HCT116 (cell line): Measurements from ENCODE around the gene RIN1. TPM values are rescaled to one million over a fixed set of nuclear protein-coding genes. Genes with fewer than 3 reads are reported as not detected.
A peak's percentile ranks its signal among the peaks of the same experiment; 100 is the strongest.

ENCODE experiments used
- ATAC-seq: fragments of 200-7000 bp; cut with Tn5 transposase; 2 replicates; pipeline ENCODE4 v1.9.1; 2020; ENCODE audit warnings: mild to moderate bottlenecking, moderate library complexity
- BruUV-seq: library from RNA; stranded (reverse); fragments of 400-500 nt; replicated peaks from 2 replicates; lab custom pipeline; 2021; lab: Mats Ljungman, UMichigan
- CTCF ChIA-PET: fragments of 300-600 bp; sonication (Branson Sonifier 250); formaldehyde crosslinking; loops from one replicate; lab custom pipeline; 2021; ENCODE audit warnings: antibody characterized with exemption; lab: Charles Lee
- POLR2A ChIA-PET: fragments of 300-600, 350-600 bp; sonication (Branson Sonifier 250); formaldehyde crosslinking; loops from one replicate; lab custom pipeline; 2021; ENCODE audit warnings: antibody characterized with exemption; lab: Charles Lee
- RAD21 ChIA-PET, 2 experiments: fragments of 300-600 bp; sonication (Branson Sonifier 250); formaldehyde crosslinking; loops; one replicate each; lab custom pipeline; 2023; ENCODE audit warnings: low total read pairs in 2 of 2; ENCODE audit not compliant: uncharacterized antibody in 2 of 2, unreplicated experiment in 2 of 2, low non-redundant PET in 1 of 2; lab: Charles Lee
- DNase-seq: peaks from one replicate; pipeline ENCODE4 v3.0.0-alpha.2; 2010; ENCODE audit warnings: low read depth, low spot score
- H2AFZ ChIP-seq: fragments of 200-600 bp; shearing (Covaris generic), sonication (generic); 2 replicates; pipeline ENCODE4 v1.6.1; 2017; ENCODE audit warnings: low read depth, mixed run types, mixed read lengths, antibody characterized with exemption, low read length; ENCODE audit not compliant: poor library complexity, severe bottlenecking
- H3K27ac ChIP-seq: 2 replicates; pipeline ENCODE4 v1.5.1; 2012; ENCODE audit warnings: low read depth, low read length
- H3K27me3 ChIP-seq: fragments of 200-600 bp; sonication (generic); 2 replicates; pipeline ENCODE4 v1.6.1; 2016; ENCODE audit warnings: mixed run types, low read length, mixed read lengths; ENCODE audit not compliant: insufficient read depth
- H3K36me3 ChIP-seq, 2 experiments: fragments of 200-500 bp in 1 of 2; fragments of 200-600 bp in 1 of 2; sonication (Bioruptor generic) in 1 of 2; sonication (generic) in 1 of 2; 2 replicates each; pipeline versions ENCODE4 v1.5.1 to v1.6.1; 2014 to 2016; ENCODE audit warnings: low read length in 2 of 2, inconsistent platforms in 1 of 2, mixed read lengths in 1 of 2, mixed run types in 1 of 2; ENCODE audit not compliant: insufficient read depth in 2 of 2, control insufficient read depth in 1 of 2
- H3K4me1 ChIP-seq, 2 experiments: fragments of 200-600 bp in 1 of 2; sonication (generic) in 1 of 2; 2 replicates each; pipeline versions ENCODE4 v1.5.1 to v1.6.1; 2012 to 2017; ENCODE audit warnings: low read length in 2 of 2, inconsistent platforms in 1 of 2, mild to moderate bottlenecking in 1 of 2, mixed read lengths in 1 of 2, mixed run types in 1 of 2, moderate library complexity in 1 of 2; ENCODE audit not compliant: insufficient read depth in 2 of 2, control insufficient read depth in 1 of 2
- H3K4me2 ChIP-seq: fragments of 200-600 bp; sonication (generic); 2 replicates; pipeline ENCODE4 v1.6.1; 2017; ENCODE audit warnings: mixed run types, low read length, mixed read lengths
- H3K4me3 ChIP-seq, 2 experiments: fragments of 200-600 bp in 1 of 2; sonication (generic) in 1 of 2; replicated peaks in 1 of 2; 2 replicates each; pipeline ENCODE4 v1.5.1; 2011 to 2016; ENCODE audit warnings: low read length in 2 of 2, control low read depth in 1 of 2, low read depth in 1 of 2, mild to moderate bottlenecking in 1 of 2, mixed read lengths in 1 of 2, mixed run types in 1 of 2
- H3K79me2 ChIP-seq: fragments of 200-600 bp; sonication (generic); 2 replicates; pipeline ENCODE4 v1.6.1; 2017; ENCODE audit warnings: mild to moderate bottlenecking, mixed run types, low read length, moderate library complexity, mixed read lengths; ENCODE audit not compliant: insufficient read depth
- H3K9ac ChIP-seq: fragments of 200-600 bp; sonication (generic); 2 replicates; pipeline ENCODE4 v1.6.1; 2016; ENCODE audit warnings: low read length, mixed read lengths
- H3K9me2 ChIP-seq: fragments of 200-600 bp; sonication (generic), shearing (Covaris generic); 2 replicates; pipeline ENCODE4 v1.6.1; 2017; ENCODE audit warnings: mixed run types, mild to moderate bottlenecking, moderate library complexity; ENCODE audit not compliant: insufficient read depth
- H3K9me3 ChIP-seq, 2 experiments: fragments of 200-500 bp in 1 of 2; fragments of 200-600 bp in 1 of 2; sonication (Bioruptor generic) in 1 of 2; sonication (generic) in 1 of 2; 2 replicates each; pipeline ENCODE4 v1.6.1; 2014 to 2017; ENCODE audit warnings: low read length in 2 of 2, mixed read lengths in 2 of 2, inconsistent platforms in 1 of 2, low read depth in 1 of 2, mild to moderate bottlenecking in 1 of 2, mixed run types in 1 of 2, moderate library complexity in 1 of 2; ENCODE audit not compliant: control insufficient read depth in 1 of 2, insufficient read depth in 1 of 2
- H4K20me1 ChIP-seq: fragments of 200-600 bp; sonication (generic), shearing (Covaris generic); 2 replicates; pipeline ENCODE4 v1.6.1; 2017; ENCODE audit warnings: mixed run types, mild to moderate bottlenecking, moderate library complexity; ENCODE audit not compliant: insufficient read depth
- CBX3 ChIP-seq: IDR thresholded peaks from 2 replicates; pipeline ENCODE4 v1.6.1; 2012; ENCODE audit warnings: low read depth
- EGR1 ChIP-seq: IDR thresholded peaks from 2 replicates; pipeline ENCODE4 v1.6.1; 2012; ENCODE audit warnings: low read depth
- FOSL1 ChIP-seq: IDR thresholded peaks from 2 replicates; pipeline ENCODE4 v1.6.1; 2012; ENCODE audit warnings: low read depth
- JUND ChIP-seq: IDR thresholded peaks from 2 replicates; pipeline ENCODE4 v1.6.1; 2012
- POLR2AphosphoS5 ChIP-seq: IDR thresholded peaks from 2 replicates; pipeline ENCODE4 v1.6.1; 2011; ENCODE audit warnings: mild to moderate bottlenecking, low read depth, low read length, moderate library complexity
- RAD21 ChIP-seq: IDR thresholded peaks from 2 replicates; pipeline ENCODE4 v1.6.1; 2012; ENCODE audit warnings: low read depth, mild to moderate bottlenecking
- SP1 ChIP-seq: IDR thresholded peaks from 2 replicates; pipeline ENCODE4 v1.6.1; 2012; ENCODE audit warnings: low read depth
- SRF ChIP-seq: IDR thresholded peaks from 2 replicates; pipeline ENCODE4 v1.6.1; 2012; ENCODE audit warnings: low read depth
- TCF7L2 ChIP-seq: IDR thresholded peaks from 2 replicates; pipeline ENCODE4 v1.7.0; 2011; ENCODE audit warnings: borderline replicate concordance, inconsistent platforms; ENCODE audit not compliant: insufficient read depth, insufficient read length; ENCODE audit errors: extremely low read depth
- YY1 ChIP-seq: IDR thresholded peaks from 2 replicates; pipeline ENCODE4 v1.6.1; 2011; ENCODE audit warnings: low read length, low read depth, moderate library complexity, mild to moderate bottlenecking; ENCODE audit not compliant: insufficient replicate concordance; ENCODE audit errors: extremely low read depth
- ZFX ChIP-seq: fragments of 450-650 bp; IDR thresholded peaks from 2 replicates; pipeline ENCODE4 v1.6.1; 2017
- intact Hi-C: fragments of 100-400 bp; cut with micrococcal nuclease; formaldehyde crosslinking; loops from 2 replicates; pipeline ENCODE4 v1.10.0; 2022
- total RNA-seq: library from RNA; stranded (reverse); gene quantifications from one replicate; pipeline ENCODE4 v1.2.1, GENCODE V29; 2021; ENCODE audit not compliant: unreplicated experiment
- TF ChIP-seq, protein P1 (sequence below), 3 experiments: fragments of 200-600 bp in 1 of 3; sonication (generic) in 1 of 3; IDR thresholded peaks in 2 of 3; conservative IDR thresholded peaks in 1 of 3; 2 replicates each; pipeline ENCODE4 v1.5.1; 2012 to 2017; ENCODE audit warnings: low read depth in 2 of 3, low read length in 2 of 3, antibody characterized with exemption in 1 of 3, borderline replicate concordance in 1 of 3, control low read depth in 1 of 3, mild to moderate bottlenecking in 1 of 3, mixed read lengths in 1 of 3, mixed run types in 1 of 3, moderate library complexity in 1 of 3; ENCODE audit not compliant: insufficient read depth in 1 of 3
- TF ChIP-seq, protein P2 (sequence below): IDR thresholded peaks from 2 replicates; pipeline ENCODE4 v1.6.1; 2012
- TF ChIP-seq, protein P3 (sequence below): IDR thresholded peaks from 2 replicates; pipeline ENCODE4 v1.6.1; 2012

The RIN1 gene
- total RNA-seq, 1 experiment from 2014 or later: 38.7 TPM

DNA sequence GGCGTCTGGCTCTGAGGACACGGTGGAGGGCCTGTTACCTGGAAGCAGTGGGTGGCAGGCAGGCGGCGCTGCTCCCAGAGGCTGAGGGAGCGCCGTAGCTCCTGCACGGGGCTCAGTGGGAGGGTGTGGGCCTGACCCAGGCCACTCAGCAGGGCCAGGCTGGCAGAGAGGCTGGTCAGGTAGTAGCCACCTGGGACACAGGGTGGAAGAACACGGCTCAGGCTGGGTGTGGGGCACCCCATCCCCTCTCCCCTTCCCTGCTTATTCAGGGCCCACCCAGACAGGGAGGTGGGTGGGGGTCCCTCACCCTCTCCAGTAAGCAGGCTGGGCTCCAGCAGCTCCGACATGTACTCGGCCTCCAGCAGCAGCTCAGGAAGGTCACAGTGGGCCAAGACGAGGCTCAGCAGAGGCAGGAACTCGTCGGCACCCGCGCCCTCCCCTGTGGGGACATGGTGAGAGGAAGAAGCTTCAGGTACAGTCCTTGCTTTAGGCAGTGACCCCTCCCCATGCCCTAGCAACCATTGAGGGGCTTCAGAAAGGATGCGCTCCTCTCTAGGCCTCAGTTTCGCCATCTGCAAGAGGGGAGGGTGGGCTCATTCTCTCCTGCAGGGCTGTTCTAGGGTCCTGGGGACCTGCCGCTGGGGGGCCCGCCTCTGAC is 2.9 kb downstream of the RIN1 start:
- Histone ChIP-seq H3K9me2 (no peaks in the 10 kb centered on the region), H2AFZ (no peak overlapping the region), H3K9me3 (no peaks in the 10 kb centered on the region), H3K27ac (no peak overlapping the region), H3K4me3 (no peak overlapping the region), H3K36me3 (peaks cover 3 to 16% of the 10 kb centered on the region in 2 experiments; a peak in 3 of 4 replicates), H3K27me3 (no peaks in the 10 kb centered on the region), H3K79me2 (peaks cover 16% of the 10 kb centered on the region; the same call in 1 of the 2 replicates), H3K4me2 (no peak overlapping the region), H4K20me1 (no peaks in the 10 kb centered on the region), H3K4me1 (peaks cover 21 to 49% of the 10 kb centered on the region in 2 experiments), H3K9ac (no peak overlapping the region)
- POLR2A ChIA-PET: no interaction called here
- DNase-seq (no peak), ATAC-seq (no peak)
- intact Hi-C loops: no loop called here
- RAD21 ChIA-PET: no interaction called here
- no TSS peak for BruUV-seq
- TF ChIP-seq SP1: no peak
- TF ChIP-seq POLR2AphosphoS5: no peak
- CTCF ChIA-PET: interaction anchor here (0.7 kb wide), 1 partner anchor 21 kb away, joined by 3 read pairs; no protein-coding TSS in a partner anchor

DNA sequence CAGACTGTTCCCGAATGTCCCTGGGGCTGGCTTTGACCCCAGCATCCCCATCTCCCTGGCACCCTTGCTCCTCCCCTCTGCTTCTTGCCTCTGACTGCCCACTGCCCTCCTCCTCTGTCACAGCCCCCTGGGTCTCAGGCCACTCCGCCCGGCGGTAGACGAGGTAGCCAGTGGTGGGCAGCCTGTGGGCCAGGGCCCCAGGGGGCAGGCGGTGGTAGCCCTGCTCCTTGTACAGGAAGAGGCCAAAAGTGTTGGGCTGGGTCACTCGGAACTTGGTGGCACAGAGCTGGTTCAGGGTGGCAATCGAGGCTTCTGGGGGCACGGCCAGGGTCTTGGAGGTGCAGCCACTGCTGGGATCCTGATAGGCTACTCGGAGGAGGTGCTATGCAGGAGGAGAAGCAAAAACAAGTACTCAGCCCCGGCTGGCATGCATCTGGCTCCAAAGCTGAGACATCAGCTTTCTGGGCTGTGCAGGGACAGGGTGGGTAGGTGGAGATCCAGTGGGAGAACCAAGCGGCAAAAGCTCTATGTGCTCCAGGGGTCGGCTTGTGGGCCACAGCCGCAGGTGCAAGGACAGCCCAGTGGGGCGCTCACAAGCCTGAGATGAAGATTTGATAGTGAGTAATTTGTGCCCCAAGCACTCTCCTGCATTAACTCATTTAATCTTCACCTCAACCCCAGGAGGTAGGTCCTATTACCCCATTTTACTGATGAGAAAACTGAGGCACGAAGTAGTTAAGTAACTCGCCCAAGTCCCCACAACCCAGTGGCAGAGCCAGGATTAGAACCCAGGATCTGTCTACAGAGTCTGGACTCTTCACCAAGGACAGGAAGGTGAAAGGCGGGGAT is 3.6 kb downstream of the RIN1 start:
- H2AFZ ChIP-seq: no peak overlapping the region
- H3K36me3 ChIP-seq: peaks cover 3 to 16% of the 10 kb centered on the region in 2 experiments; a peak in 3 of 4 replicates
- H3K9me3 ChIP-seq: no peaks in the 10 kb centered on the region
- ChIA-PET RAD21 (no interaction called here), CTCF (no interaction called here), POLR2A (no interaction called here)
- intact Hi-C loops: no loop called here
- peaks cover 16% of the 10 kb centered on the region; the same call in 1 of the 2 replicates for H3K79me2 ChIP-seq
- BruUV-seq: TSS peak; percentile 14
- ATAC-seq (no peak), DNase-seq (no peak)
- peaks cover 26 to 50% of the 10 kb centered on the region in 2 experiments for H3K4me1 ChIP-seq
- no peak overlapping the region for H3K4me3 ChIP-seq
- H4K20me1 ChIP-seq: no peaks in the 10 kb centered on the region
- H3K27ac ChIP-seq: no peak overlapping the region
- no peak overlapping the region for H3K9ac ChIP-seq
- no peak overlapping the region for H3K4me2 ChIP-seq
- H3K9me2 ChIP-seq: no peaks in the 10 kb centered on the region
- H3K27me3 ChIP-seq: no peaks in the 10 kb centered on the region
- no peak for TF ChIP-seq FOSL1
- TF ChIP-seq, protein P1, sequence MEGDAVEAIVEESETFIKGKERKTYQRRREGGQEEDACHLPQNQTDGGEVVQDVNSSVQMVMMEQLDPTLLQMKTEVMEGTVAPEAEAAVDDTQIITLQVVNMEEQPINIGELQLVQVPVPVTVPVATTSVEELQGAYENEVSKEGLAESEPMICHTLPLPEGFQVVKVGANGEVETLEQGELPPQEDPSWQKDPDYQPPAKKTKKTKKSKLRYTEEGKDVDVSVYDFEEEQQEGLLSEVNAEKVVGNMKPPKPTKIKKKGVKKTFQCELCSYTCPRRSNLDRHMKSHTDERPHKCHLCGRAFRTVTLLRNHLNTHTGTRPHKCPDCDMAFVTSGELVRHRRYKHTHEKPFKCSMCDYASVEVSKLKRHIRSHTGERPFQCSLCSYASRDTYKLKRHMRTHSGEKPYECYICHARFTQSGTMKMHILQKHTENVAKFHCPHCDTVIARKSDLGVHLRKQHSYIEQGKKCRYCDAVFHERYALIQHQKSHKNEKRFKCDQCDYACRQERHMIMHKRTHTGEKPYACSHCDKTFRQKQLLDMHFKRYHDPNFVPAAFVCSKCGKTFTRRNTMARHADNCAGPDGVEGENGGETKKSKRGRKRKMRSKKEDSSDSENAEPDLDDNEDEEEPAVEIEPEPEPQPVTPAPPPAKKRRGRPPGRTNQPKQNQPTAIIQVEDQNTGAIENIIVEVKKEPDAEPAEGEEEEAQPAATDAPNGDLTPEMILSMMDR (IDR thresholded peaks at IDR 0.05 in 2 of 3, conservative IDR thresholded peaks at IDR 0.05 in 1 of 3; ENCODE audit: borderline replicate concordance in 1 of 3, insufficient read depth in 1 of 3, low read depth in 2 of 3, low read length in 2 of 3): no peak
- TF ChIP-seq SP1: no peak
- TF ChIP-seq YY1: no peak
- TF ChIP-seq TCF7L2: no peak
- no peak for TF ChIP-seq JUND
- no peak for TF ChIP-seq ZFX
- no peak for TF ChIP-seq EGR1
- no peak for TF ChIP-seq CBX3
- TF ChIP-seq SRF: no peak
- TF ChIP-seq, protein P2, sequence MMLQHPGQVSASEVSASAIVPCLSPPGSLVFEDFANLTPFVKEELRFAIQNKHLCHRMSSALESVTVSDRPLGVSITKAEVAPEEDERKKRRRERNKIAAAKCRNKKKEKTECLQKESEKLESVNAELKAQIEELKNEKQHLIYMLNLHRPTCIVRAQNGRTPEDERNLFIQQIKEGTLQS: no peak
- no peak for TF ChIP-seq RAD21
- TF ChIP-seq, protein P3, sequence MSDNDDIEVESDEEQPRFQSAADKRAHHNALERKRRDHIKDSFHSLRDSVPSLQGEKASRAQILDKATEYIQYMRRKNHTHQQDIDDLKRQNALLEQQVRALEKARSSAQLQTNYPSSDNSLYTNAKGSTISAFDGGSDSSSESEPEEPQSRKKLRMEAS: no peak
